Measurements from ENCODE around the gene ZNF333. TPM values are rescaled to one million over a fixed set of nuclear protein-coding genes. Genes with fewer than 3 reads are reported as not detected.

ZNF333 gene
- 8.1 and 10.2 TPM in 2 replicates for total RNA-seq (2014; rRNA removed; shearing (Covaris generic); ENCODE audit: low replicate concordance)

DNA sequence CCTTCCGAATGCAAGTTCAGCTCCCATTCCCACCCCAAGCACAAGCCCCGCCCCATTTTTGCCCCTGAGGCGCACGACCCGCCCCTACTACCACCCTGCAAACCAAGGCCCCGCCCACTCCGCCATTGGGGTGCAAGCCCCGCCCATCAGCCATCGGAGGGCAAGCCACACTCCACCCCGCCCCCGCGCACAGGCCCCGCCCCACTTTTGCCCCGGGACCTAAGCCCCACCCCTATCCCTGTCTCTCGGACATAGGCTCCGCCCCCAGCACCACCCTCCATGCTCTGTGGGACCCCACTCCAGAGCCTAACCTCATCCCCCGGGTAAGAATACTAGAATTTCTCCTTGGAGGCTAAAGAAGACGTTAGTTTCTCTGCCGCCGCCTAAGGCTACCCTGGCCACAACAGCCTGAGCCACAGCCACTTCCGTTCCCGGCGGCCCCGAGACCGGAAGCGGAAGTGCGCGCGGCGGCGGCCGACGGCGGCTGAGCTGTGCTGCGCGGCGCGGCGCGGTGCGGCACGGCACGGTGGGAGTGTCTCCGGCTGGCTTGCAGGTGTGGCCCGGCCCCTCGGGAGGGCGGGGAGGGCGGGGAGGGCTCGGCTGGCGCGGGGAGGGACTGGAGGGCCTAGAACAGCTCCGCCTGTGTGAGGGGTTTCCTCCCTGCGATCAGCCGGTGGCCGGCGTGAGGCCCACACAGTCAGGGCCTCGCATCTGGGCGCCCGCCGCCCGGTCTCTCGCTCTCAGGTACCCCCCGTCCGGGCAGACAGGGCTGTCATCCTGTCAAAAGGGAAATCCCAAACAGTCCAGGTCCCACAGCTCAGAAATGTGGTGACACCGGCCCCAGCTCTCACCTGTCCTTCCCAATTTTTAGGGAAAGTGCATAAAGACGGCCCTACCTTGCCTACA, at the start of gene ZNF333:
Gene ZNF333, plus strand, starts transcription at position 451 of the 906 bp plus-strand sequence. CDS start 3,444 bp downstream, outside the sequence.
- Histone ChIP-seq H3K36me3 (peaks cover 11% of the 10 kb centered on the region), H3K9me3 (no peaks in the 10 kb centered on the region), H3K27me3 (no peaks in the 10 kb centered on the region), H3K4me3 (peak within 1 kb of the TSS; percentile 95)
- peak; percentile 96 for DNase-seq

DNA sequence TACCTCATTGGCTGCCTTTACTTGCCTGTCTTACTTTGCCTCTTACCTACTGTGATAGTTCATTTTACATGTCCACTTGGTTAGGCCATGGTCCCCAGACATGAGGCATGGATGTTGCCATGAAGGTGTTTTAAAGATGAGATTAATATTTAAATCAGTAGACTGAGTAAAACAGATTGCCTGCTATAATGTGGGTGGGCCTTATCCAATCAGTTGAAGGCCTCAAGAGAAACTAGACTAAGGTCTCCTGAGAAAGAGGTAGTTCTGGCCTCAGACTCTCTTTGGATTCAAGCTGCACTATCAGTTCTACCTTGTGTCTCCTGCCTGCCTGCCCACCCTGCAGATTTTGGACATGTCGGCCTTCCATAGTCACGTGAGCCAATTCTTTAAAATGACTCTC, 41.3 kb upstream of the ZNF333 start:
- Histone ChIP-seq H3K4me3 (no peak overlapping the region), H3K36me3 (no peaks in the 10 kb centered on the region)
- DNase-seq, result no peak

DNA sequence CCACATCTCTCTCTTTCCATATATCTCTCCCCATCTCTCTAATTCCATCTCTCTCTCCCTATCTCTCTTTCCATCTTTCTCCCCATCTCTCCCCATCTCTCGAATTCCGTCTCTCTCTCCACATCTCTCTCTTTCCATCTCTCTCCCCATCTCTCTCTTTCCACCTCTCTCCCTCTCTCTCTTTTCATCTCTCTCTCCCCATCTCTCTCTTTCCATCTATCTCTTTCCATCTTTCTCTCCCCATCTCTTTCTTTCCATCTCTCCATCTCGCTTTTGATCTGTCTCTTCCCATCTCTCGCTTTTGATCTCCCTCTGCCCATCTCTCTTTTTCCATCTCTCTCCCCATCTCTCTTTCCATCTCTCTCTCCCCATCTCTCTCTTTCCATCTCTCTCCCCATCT, 40.8 kb upstream of the ZNF333 start:
- no peaks in the 10 kb centered on the region for H3K9me3 ChIP-seq
- H3K36me3 ChIP-seq, result no peaks in the 10 kb centered on the region
- no peak overlapping the region for H3K4me3 ChIP-seq
- no peak for DNase-seq
- H3K27me3 ChIP-seq, result peaks cover 14% of the 10 kb centered on the region

More for the DNA sequence above, 41.3 kb upstream of the ZNF333 start:
- Histone ChIP-seq H3K27me3 (peaks cover 14% of the 10 kb centered on the region), H3K9me3 (no peaks in the 10 kb centered on the region)

DNA sequence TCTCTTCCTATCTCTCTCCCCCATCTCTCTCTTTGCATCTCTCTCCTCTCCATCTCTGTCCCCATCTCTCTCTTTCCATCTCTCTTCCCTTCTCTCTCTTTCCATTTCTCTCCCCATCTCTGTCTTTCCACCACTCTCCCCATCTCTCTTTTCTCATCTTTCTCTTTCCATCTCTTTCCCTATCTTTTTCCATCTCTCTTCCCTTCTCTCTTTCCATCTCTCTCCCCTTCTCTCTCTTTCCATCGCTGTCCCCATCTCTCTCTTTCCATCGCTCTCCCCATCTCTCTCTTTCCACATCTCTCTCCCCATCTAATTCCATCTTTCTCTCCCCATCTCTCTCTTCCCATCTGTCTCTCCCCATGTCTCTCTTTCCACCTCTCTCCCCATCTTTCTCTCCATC, 39.7 kb upstream of the ZNF333 start:
- no peaks in the 10 kb centered on the region for H3K36me3 ChIP-seq
- no peak overlapping the region for H3K4me3 ChIP-seq
- no peaks in the 10 kb centered on the region for H3K9me3 ChIP-seq
- no peak for DNase-seq
- peaks cover 11% of the 10 kb centered on the region for H3K27me3 ChIP-seq

DNA sequence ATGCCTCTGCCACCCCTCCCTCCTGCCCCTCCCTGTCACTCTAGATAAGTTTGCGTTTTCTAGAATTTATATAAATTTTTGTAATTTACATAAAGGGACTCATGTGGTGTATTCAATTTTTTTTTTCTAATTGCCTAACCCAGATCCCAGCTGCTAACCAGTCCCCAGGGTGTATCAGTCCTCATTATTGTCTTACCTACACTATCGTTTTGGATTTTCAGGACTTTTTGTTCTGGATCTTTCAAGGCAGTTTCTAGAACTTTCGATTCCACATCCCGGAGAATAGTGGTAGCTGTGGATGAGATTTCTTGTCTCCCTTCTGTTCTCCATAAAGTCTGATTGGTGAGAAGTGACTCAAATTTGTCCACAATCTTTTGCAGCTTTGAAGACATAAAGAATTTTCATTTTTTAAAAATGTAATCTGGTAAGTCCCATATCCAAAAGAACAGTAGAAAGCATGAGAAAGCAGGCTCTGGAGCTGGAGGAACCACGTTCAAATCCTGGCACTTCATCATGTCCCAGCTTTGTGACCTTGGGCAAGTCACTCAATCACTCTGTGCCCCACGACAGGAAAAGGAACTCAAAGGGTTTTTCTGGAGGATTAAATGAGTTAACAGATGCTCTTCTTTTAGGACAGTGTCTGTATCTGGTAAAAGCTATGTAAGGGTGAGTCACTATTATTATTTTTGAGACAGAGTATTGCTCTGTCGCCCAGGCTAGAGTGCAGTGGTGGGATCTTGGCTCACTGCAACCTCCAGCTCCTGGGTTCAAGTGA, 34.9 kb upstream of the ZNF333 start:
- Histone ChIP-seq H3K36me3 (no peaks in the 10 kb centered on the region), H3K4me3 (no peak overlapping the region), H3K27me3 (peaks cover 6% of the 10 kb centered on the region; the same call in 1 of the 2 replicates), H3K9me3 (no peaks in the 10 kb centered on the region)
- DNase-seq, result no peak

DNA sequence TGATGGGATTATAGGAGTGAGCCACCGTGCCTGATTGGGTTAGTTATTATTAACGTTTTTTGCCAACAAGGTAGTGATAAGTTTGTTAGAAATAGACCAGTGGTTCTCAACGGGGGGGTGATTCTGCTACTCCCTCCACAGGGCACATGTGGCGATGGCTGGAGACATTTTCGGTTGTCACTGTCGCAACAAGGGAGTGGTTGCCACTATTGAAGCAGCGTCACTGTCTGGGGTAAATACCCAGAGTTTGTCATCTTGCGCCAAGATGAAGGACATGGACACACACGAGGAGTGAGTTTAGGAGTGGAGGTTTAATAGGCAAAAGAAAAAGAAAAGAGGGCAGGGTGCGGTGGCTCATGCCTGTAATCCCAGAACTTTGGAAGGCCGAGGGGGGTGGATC, 34.1 kb upstream of the ZNF333 start:
- Histone ChIP-seq H3K27me3 (peaks cover 6% of the 10 kb centered on the region; the same call in 1 of the 2 replicates), H3K4me3 (no peak overlapping the region), H3K9me3 (no peaks in the 10 kb centered on the region), H3K36me3 (no peaks in the 10 kb centered on the region)
- no peak for DNase-seq

DNA sequence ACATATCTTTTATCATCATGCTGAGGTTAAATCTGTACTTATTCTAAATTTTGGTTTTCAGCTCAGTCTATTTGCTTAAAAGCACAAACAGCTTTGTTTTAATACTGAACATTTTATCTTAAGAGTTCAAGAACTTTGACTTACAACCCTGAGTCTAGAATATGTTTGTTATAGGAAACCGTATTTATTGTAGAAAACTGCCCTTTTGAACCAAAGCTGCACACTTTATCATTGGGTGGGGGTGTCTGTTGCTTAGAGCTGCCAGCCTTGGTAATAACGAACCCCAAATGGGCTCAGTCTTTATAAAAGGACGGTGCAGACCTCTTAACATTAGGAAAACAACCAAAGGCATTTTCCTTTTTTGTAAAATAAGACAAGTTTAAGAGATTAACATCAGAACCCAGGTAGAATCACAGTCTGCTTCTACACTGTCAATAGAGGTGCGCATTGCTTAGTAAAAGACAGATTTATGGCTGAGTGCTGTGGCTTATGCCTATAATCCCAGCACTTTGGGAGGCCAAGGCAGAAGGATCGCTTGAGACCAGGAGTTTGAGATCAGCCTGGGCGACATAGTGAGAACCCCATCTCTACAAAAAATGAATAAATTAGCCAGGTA, 29.9 kb upstream of the ZNF333 start:
- Histone ChIP-seq H3K4me3 (no peak overlapping the region), H3K36me3 (no peaks in the 10 kb centered on the region), H3K9me3 (no peaks in the 10 kb centered on the region), H3K27me3 (no peaks in the 10 kb centered on the region)
- no peak for DNase-seq

DNA sequence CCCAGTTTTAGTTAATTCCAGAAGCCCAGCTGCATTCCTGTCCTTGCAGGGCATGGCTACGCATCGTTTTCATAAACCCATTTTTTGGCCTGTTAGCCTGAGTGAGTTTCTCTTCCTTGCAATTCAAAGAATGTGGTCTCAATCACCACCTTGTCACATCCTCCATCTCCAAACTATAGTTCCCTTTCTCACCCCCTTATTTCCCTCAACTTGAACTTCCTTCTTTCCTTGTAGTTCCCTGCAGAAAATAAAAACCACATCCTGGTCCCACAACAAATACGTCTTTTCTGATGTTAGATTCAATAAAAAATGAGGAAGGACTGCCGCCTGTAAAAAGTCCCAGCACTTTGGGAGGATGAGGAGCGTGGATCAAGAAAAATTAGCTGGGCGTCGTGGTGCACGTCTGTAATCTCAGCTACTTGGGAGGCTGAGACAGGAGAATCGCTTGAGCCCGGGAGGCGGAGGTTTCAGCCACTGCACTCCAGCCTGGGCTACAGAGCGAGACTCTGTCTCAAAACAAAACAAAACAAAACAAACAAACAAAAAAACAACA, 28.4 kb upstream of the ZNF333 start:
- DNase-seq, result no peak
- H3K4me3 ChIP-seq, result no peak overlapping the region
- no peaks in the 10 kb centered on the region for H3K27me3 ChIP-seq

DNA sequence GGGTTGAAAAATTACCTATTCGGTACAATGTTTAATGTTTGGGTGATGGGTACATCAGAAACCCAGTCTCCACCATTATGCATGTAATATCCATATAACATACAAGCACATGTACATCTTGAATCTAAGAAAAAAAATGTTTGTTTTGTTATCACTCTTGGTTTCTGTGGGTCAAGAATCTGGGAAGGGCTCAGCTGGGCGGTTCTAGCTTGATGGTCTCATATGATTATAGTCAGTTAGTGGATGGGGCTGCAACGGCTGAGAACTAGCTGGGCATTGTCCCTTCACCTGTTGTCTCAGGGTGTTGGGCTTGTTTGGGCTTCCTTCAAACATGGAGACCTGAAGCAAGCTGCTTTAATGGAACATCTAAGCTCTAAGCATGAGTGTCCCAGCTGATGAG, 19.9 kb upstream of the ZNF333 start:
- no peaks in the 10 kb centered on the region for H3K9me3 ChIP-seq
- DNase-seq, result no peak
- H3K36me3 ChIP-seq, result no peaks in the 10 kb centered on the region
- H3K4me3 ChIP-seq, result no peak overlapping the region
- peaks cover 42% of the 10 kb centered on the region for H3K27me3 ChIP-seq

More for the DNA sequence above, 28.4 kb upstream of the ZNF333 start:
- no peaks in the 10 kb centered on the region for H3K36me3 ChIP-seq
- H3K9me3 ChIP-seq, result no peaks in the 10 kb centered on the region

DNA sequence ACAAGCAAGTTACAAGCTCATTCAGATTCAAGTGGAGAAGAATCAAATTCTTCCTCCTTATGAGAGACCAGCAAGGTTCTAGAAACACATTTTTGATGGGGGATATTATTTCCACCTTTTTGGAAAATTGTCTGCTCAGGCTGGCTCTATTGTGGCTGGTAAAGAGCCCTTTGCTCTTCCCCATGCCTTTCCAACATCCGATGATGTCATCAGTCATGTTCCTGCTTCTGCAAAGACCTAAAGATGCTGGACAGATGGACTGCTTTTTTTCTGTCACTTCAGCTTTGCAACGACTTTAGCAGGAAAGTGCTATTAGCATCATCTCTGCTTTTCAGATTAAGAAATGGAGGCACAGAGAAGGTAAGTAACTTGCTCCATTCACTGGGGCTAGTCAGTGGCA, 19.4 kb upstream of the ZNF333 start:
- H3K4me3 ChIP-seq, result no peak overlapping the region
- no peaks in the 10 kb centered on the region for H3K36me3 ChIP-seq
- no peak for DNase-seq
- H3K9me3 ChIP-seq, result no peaks in the 10 kb centered on the region
- H3K27me3 ChIP-seq, result peaks cover 42% of the 10 kb centered on the region

DNA sequence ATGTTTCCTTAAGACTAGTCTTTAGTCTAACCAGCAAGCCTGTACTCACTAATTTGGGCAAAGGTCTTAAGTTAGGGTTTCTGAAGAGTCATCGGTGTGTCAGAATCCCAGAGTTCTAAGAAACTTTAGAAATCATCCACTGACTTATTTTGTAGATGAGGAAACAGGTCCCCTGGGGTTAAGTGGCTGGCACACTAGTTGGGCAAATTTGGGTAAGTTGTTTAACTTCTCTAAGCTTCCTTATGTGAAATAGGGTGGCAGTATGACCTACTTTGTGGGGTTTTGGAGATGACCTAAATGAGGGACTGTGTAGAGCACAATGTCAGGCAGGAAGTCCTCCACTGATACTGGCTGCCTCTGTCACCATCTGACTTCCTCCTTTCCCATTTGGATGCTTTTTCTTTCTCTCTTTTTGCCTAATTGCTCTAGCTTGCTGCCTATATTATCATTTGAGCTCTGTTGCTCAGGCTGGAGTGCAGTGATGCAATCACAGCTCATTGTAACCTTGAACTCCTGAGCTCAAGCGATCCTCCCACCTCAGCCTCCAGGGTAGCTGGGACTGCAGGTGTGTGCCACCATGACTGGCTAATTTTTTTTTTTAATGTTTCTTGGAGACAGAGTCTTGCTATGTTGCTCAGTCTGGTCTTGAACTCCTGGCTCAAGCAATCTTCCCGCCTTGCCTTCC, 17.5 kb upstream of the ZNF333 start:
- peaks cover 50% of the 10 kb centered on the region for H3K27me3 ChIP-seq
- no peaks in the 10 kb centered on the region for H3K9me3 ChIP-seq
- DNase-seq, result no peak

DNA sequence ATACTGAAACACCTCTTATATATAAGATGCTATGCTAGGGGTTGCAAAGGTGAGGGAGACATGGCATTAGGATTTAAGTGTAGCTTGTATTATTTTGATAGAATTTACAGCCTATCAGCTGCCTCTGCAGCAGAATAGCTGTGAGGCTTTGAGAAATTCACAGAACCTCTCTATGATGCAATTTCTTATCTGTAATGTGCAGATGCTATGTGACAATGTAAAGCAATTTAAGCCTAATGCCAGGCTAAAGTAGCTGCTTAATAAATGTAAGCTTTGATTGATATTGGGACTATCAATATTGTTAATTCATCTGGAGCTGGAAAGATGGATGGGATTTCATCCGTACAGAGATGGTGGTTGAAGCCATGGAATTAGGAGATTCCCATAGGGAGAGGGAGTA, 16.8 kb upstream of the ZNF333 start:
- peaks cover 54% of the 10 kb centered on the region for H3K27me3 ChIP-seq
- H3K4me3 ChIP-seq, result no peak overlapping the region
- H3K9me3 ChIP-seq, result no peaks in the 10 kb centered on the region
- no peaks in the 10 kb centered on the region for H3K36me3 ChIP-seq
- DNase-seq, result no peak

More for the DNA sequence above, 17.5 kb upstream of the ZNF333 start:
- Histone ChIP-seq H3K36me3 (no peaks in the 10 kb centered on the region), H3K4me3 (no peak overlapping the region)

DNA sequence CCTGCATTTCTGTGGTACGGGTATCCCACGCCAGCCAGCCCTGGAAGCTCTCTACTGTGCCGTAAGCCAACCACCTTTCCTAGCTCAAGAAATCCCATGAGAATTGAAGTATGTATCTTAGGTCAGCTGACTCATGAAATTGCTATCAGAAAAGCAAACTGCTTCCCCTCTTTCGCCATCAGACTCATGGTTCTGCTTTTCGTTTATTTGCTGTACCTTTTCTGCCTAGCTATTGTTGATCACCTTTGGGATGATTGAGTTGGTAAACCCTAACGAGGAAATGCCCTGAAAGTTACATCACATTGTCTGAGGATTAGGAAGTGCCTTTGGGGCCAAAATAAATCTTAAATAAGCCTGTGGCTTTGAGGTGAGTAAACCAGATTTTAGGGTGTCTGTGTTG, 15.1 kb upstream of the ZNF333 start, which contains the start of gene ADGRE3:
Gene ADGRE3, minus strand, starts transcription at position 81 of the 400 bp plus-strand sequence. Its CDS starts 74 bp downstream, at position 7.
- no peaks in the 10 kb centered on the region for H3K36me3 ChIP-seq
- H3K9me3 ChIP-seq, result no peaks in the 10 kb centered on the region
- no peak within 1 kb of the TSS for H3K4me3 ChIP-seq
- no peak for DNase-seq
- H3K27me3 ChIP-seq, result peaks cover 51% of the 10 kb centered on the region

DNA sequence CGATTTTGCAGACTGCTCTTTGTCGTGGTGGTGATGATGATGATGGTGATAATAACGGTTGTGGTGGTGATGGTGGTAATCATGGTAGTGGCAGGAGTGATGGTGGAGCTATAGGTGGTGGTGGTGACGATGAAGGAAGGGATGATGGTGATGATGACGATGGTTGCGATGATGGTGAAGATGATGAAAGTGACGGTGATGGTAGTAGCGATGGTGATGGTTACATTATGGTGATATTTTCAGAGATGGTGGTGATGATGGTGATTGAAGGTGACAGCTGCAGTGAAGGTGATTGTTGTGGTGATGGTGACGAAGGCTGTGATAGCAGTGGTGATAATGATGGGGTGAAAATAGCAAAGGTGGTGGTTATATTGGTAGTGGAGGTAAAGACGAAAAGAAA, 13.1 kb upstream of the ZNF333 start:
- no peak overlapping the region for H3K4me3 ChIP-seq
- peaks cover 36% of the 10 kb centered on the region for H3K27me3 ChIP-seq
- no peaks in the 10 kb centered on the region for H3K9me3 ChIP-seq
- DNase-seq, result no peak
- H3K36me3 ChIP-seq, result no peaks in the 10 kb centered on the region

DNA sequence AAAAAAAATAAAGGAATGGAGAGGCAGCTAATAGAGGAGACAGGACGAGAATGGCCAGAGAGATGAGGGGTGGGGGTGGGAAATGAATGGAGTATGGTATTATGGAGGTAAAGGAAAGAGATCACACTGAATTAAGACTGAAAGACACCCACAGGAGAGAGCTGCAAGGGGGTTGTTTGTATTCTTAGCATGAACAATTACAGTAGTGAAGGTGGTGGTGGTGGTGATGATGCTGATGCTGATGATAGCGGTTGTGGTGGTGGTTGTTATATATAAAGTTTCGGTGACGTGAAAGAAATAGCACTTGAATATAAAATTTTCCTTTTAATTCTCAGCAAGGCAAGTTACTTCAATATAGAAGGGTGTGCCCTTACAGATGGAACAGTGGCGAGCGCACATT, 12.4 kb upstream of the ZNF333 start:
- H3K4me3 ChIP-seq, result no peak overlapping the region
- H3K9me3 ChIP-seq, result no peaks in the 10 kb centered on the region
- H3K27me3 ChIP-seq, result peaks cover 36% of the 10 kb centered on the region
- no peaks in the 10 kb centered on the region for H3K36me3 ChIP-seq
- DNase-seq, result no peak

DNA sequence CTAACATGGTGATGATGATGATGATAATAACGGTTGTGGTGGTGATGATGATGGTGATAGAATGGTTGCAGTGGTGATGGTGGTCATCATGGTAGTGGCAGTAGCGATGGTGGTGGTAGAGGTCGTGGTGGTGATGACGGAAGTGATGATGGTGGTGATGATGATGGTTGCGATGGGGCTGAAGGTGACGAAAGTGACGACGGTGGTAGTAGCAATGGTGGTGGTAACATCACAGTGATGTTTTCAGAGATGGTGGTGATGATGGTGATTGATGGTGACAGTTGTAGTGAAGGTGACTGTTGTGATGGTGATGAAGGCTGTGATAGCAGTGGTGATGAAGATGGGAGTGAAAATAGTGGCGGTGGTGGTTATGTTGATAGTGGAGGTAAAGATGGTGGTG, 11.6 kb upstream of the ZNF333 start:
- DNase-seq, result no peak
- Histone ChIP-seq H3K9me3 (no peaks in the 10 kb centered on the region), H3K36me3 (no peaks in the 10 kb centered on the region), H3K27me3 (peaks cover 36% of the 10 kb centered on the region), H3K4me3 (no peak overlapping the region)
